NCI-H2107 (cell line): ENCODE data around the gene HDAC7.

Experiments
- DNase-seq: peaks from one replicate; lab custom pipeline; 2025; lab: John Stamatoyannopoulos, UW

The HDAC7 gene

DNA sequence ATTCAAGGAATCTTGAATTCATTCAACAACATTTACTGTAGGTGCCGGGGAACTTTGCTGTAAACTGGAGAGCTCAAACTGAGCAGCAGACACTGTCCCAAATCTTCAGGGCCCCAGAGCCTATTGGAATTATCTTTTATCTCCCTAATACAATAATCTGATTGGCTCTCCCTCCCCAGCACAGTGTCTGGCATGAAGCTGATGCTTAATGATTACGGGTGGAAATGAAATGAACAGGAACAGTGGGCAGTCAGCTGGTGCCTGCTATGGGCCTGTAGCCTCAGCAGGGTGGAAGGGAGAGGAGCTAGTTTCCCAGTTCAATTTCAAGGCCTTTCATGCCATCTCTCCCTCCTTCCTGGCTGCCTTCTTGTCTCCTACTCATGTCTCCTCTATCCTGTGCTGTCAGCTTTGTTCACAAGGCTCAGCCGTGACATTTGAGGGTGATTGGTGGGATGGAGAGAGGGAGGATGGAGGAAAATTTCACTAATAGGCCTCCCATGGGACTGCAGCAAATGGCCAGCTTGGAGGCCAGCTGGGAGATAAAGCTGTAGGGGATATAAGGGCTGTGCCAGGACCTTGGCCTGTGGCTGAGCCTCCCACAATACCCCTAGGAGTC is 56.7 kb downstream of the HDAC7 start:
- DNase-seq = no peak

DNA sequence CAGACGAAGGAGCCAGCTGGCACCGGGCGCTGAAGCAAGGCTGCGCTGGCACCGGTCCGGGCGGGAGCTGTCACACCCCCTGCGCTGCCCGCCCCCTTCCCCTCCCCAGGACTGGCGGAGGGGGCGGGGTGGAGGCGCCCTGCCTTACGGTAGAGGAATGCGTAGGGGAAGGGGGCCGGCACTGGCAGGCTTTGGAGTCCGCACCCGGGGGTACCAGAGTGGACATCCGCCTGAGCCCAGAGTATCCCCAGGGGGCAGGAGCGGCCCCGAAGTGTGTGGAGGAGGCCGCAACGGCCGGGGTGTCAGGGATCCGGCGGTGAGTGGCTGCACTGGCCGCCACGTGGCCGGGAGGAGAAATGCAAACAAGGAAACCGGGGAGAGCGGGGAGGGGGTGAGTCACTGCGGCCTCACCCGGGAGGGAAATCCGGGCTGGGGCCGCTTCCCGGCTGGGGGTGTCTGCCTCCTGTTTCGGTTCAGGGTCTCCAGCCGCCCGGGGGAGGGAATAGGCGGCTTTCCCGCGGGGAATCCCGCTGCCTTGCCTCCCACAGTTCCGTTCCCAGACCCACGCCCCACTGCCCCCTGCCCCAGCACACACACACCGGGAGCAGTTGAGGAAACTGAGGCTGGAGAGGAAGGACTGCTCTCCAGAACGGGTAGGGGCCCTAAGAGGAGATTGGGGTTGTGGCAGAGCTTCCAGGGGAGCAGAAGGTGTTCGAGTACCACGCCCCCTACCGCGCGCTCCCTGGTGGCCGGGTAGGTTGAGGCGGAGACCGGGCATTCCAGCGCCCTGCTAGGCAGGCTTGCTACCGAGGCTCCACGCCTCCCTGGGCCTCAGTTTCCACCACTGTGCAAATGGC is 60.6 kb downstream of the HDAC7 start, which contains the start of gene RAPGEF3:
RAPGEF3 (minus strand) TSS at position 47 of the 857 bp plus-strand sequence. CDS start 324 bp downstream, outside the sequence.
- no peak for DNase-seq

DNA sequence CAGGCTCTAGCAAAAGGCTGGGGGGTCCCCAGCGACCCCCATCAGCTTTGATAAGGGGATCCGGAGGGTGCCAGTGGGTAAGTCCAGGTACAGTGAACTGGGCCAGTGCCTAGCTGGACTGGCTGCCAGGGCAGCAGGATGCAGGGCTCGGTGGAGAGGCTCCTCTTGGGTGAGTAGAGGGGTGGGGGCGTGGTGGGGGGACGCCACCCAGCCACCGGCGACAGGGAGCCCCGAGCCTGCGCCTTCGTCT is 61.2 kb downstream of the HDAC7 start:
- no peak for DNase-seq

DNA sequence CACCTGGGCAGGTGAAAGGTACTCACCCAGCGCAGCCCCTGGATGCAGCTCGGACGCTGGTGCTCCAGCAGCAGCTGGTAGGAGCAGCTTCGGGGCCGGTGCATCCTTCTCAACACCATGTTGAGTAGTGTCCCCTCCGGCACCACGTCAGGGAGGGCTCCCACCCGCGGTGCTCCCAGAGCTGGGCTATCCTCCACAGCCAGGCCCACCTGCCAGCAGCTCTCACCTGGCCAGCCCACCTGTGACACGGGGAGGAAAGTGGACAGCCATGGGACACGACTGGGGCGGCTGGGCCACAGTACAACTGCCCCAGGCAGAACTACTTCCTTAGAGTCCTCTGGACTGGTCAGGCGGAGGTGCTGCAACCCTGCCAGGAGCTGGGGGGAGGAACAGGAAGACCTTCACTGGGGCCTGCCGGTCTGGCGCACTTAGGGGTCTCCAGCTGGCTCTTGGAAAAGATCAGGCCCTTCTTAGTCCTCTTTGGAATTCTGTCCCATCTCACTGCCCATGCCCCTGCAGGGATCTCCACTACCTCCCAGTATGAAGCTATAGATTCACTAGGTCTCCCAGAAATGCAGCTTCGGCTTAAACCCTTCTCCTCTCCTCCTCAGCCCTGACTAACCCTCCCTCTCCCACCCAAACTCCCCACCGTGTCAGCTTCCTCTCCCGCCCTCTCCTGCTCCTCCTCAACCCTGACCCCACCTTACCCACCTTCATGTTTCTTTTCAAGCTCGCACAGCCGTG is 61.7 kb downstream of the HDAC7 start:
- no peak for DNase-seq

DNA sequence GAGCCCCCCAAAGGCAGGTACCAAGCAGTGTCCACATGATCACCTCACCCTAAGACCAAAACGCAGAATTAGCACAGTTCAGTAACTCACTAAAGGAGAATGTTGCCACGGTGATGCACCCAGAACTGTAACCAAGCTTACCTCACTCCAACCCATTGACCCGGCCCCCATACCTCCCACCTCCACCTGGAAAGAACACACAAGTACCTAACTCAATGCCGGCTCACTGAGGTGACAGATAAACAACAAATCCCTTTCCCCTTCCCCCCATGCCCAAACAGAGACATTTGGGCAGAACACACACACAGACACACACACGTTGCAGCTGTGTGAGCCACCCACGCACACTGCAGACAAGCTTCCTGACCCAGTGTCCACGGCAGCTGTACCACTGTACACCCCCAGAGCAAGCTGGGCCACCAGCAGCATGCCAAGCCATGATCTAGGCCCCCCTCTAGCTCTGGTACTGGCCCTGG is 62.3 kb downstream of the HDAC7 start:
- DNase-seq = no peak

DNA sequence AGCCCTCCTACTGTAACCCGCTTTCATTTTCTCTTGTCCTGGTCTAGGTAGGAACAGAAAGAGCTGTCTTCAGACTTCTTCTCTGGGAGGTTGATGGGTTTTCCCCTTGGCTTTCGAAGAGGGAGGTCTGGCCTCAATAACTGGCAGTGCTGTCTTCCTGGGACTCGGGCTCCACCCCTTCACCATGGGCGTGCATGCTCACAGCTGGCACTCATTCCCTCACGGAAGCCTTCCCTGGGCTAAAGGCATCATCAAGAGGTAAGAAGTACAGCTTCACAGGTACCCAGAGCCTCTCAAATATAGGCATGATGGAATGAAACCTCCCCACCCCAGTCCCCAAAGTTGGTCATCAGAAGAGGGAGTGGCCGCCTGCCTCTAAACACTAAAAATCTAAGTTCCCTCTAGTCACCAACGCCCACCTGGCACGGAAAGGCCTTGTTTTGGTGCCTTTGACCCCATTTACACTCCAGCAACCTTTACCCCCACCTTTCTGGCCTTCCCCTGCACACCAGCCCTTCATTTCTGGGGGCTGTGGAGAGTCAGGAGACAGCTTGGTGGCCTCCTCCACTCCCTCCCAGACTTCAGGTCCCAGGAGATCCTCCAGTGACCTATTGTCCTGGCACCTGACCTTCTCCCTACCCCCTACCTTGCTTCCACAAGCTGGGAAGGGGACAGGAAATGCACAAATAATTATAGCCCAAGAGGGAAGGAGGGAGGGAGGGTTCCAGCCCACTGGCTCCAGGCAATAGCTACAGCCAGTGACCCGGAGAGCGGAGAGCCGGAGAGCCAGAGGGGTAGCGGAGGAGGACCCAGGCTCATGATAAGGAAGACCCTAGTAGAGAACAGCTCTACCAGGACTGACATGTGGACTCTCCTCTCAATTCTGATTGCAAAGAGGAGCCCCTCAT is 63.8 kb downstream of the HDAC7 start:
- DNase-seq = no peak

DNA sequence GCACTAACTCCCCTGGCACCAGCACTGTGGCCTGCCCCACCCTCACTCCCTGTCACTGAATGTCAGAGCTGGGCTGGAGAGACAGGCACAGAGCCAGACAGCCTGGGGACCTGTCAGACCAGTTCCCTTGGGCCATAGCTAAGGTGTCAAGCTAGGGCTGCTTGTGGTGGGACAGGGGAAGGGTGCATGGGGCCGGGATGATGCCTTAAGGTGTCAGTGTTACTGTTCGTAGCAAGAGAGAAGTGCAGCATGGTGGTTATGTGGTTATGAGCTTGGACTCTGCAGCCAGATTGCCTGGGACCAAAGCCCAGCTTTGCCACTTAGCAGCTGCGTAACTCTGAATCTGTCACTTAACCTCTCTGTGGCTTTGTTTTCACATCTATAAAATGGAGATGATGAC is 64.8 kb downstream of the HDAC7 start:
- no peak for DNase-seq

- no peak for DNase-seq
Measured at GRCh38 chr12:47754126-47754525, 65.6 kb downstream of the HDAC7 start.

DNA sequence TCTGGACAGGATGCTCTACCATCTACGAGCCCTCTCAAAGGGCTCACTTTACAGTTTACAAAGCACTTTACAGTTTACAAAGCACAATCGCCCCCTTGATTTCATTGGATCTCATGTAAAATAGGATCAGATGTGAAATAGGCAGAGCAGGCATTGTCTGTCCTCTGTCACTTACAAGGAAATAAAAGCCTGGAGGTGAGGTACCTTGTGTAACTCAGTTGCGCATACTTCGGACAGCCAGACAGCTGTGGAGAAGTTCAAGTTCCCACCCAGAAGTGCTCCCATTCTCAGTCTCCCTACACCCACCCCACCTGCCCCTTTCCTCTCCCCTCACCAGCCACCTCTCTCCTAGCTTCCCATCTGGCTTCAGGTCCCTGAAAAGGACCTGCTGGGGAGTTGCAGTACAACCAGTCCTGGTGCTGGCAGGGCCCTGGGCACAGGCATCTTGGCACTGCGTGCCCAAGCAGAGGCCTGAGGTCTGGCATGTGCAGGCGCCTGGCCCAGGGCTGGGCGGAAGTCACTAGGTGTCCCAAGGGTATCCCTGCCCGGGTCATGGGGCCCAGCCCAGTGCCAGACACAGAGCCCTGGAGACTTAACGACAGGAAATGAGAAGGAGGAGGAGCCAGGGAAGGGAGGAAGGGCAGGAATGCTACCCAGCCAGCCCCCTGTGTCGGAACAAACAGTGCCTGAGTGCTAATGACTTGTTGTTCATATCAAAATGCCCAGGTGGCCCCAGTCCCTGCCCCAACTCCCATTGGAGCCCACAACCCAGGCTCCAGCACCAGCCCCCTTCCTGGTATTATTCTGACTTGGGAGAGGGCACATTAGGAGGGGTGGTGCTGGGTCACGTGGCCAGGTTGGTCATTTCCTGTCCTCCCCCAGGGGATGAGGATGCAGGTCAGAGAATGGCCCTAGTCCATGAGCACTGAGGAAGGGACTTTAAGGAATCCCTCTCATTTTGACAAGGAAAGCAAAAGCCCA is 66.4 kb downstream of the HDAC7 start:
- DNase-seq = no peak

- DNase-seq = no peak
Measured at GRCh38 chr12:47752552-47752951, 67.2 kb downstream of the HDAC7 start.

DNA sequence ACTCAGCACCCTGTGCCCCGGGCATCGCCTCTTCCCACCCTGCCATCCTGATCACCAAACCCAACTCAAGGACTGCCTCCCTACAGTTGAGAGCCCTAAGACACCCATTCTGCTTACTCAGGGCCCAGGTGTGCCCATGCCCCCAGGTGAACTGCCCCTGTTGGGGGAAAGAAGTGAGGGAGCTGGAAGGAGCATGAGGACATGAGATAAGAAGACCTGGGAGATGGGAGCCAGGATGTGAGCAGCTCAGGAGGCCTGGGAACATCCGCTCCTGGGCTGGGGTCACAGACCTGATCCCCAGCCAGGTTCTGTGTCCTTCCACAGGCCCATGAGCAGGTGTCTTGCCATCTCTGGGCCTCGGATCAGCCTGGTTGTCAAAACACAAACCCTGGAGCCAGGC is 67.6 kb downstream of the HDAC7 start:
- no peak for DNase-seq

GRCh38 chr12:47751561-47751960 is 68.1 kb downstream of the HDAC7 start:
- no peak for DNase-seq

- DNase-seq = no peak
Measured at GRCh38 chr12:47750916-47751470, 68.7 kb downstream of the HDAC7 start.

DNA sequence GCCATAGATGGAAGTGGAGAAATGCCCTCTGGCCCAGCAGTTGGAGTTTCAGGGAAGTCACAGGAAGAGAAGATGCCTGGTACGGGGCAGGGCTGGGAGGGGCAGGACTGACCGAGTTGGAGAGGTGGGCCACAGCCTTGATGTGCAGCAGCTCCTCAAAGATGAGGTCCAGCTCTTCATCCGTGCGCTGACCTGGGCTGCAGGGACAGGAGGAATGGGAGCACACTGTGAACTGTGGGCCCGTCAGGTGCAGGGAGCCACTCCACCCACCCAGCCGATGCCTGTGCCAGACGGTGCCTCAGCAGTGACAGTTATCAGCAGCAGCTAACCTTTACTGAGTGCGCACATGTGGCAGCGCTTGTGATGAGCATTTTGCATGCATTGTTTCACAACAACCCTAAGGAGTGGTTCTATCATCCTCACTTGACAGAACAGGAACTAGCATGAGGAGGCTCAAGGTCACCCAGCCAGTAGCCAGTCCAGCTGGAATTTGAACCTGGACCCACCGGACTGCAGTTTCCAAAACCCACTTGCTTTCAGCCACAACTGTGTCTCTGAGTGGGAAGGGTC is 69.4 kb downstream of the HDAC7 start:
- no peak for DNase-seq

GRCh38 chr12:47748899-47749298 is 70.8 kb downstream of the HDAC7 start:
- DNase-seq = no peak

DNA sequence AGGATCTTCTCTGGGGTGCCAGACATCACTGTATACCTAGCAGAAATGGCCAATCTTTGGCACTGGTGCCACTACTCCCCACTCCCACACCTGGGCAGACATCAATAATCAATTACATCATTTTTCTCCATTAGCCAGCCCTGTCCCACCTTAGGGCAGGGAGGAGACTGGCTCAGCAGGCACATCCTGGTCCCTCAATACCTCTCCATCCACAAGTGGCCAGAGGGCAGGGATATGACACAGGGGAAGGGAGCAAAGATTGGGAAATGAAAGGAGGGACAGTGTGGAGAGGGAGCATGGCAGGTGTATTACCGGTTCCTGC is 71.2 kb downstream of the HDAC7 start:
- DNase-seq = no peak

- no peak for DNase-seq
Measured at GRCh38 chr12:47747596-47748506, 71.9 kb downstream of the HDAC7 start.

- no peak for DNase-seq
Measured at GRCh38 chr12:47747126-47747525, 72.6 kb downstream of the HDAC7 start.

- no peak for DNase-seq
Measured at GRCh38 chr12:47746523-47746922, 73.2 kb downstream of the HDAC7 start.
